DOHH2 (cell line): ENCODE results near the gene NTPCR.

Experiments
- EZH2phosphoT487 ChIP-seq: fragments of 200-600 bp; sonication (generic); IDR thresholded peaks from 2 replicates; pipeline ENCODE4 v1.6.1; 2017; ENCODE audit warnings: borderline replicate concordance, mild to moderate bottlenecking, antibody characterized with exemption, low read length, moderate library complexity, mixed read lengths
- TF ChIP-seq, protein P1 (sequence below): fragments of 200-600 bp; sonication (generic); IDR thresholded peaks from one replicate; pipeline ENCODE4 v1.5.1; 2014; ENCODE audit warnings: antibody characterized with exemption, mild to moderate bottlenecking, low read depth, low read length; ENCODE audit not compliant: poor library complexity, severe bottlenecking

DNA sequence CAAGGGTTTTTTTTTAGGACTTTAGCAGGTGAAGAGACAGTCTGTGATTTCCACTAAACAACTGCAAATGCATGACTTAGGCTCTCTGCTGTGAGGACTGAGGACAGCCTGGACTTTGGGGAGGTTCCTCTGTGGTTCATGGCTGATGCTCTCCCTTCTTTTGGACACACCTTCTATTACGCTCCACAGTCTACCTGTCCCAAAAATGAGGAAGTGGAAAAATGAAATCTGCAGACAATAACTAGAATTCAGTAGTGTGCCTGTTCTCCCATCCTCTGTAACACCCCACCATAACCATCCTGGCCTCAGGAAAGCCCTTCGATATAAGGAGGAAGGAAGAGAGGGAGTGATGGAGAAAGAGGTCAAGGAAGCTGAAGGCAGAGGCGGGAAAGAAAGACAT, 68.7 kb downstream of the NTPCR start:
- TF ChIP-seq, protein P1, sequence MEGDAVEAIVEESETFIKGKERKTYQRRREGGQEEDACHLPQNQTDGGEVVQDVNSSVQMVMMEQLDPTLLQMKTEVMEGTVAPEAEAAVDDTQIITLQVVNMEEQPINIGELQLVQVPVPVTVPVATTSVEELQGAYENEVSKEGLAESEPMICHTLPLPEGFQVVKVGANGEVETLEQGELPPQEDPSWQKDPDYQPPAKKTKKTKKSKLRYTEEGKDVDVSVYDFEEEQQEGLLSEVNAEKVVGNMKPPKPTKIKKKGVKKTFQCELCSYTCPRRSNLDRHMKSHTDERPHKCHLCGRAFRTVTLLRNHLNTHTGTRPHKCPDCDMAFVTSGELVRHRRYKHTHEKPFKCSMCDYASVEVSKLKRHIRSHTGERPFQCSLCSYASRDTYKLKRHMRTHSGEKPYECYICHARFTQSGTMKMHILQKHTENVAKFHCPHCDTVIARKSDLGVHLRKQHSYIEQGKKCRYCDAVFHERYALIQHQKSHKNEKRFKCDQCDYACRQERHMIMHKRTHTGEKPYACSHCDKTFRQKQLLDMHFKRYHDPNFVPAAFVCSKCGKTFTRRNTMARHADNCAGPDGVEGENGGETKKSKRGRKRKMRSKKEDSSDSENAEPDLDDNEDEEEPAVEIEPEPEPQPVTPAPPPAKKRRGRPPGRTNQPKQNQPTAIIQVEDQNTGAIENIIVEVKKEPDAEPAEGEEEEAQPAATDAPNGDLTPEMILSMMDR: no peak
- no peak for TF ChIP-seq EZH2phosphoT487
